ENCODE measurements around the gene IGF1R.
"Not testable (repeated sequence)": the region's sequence is repeated elsewhere in the genome, so short reads cannot be mapped to it uniquely, and the experiment has no call there.

Gene IGF1R

DNA sequence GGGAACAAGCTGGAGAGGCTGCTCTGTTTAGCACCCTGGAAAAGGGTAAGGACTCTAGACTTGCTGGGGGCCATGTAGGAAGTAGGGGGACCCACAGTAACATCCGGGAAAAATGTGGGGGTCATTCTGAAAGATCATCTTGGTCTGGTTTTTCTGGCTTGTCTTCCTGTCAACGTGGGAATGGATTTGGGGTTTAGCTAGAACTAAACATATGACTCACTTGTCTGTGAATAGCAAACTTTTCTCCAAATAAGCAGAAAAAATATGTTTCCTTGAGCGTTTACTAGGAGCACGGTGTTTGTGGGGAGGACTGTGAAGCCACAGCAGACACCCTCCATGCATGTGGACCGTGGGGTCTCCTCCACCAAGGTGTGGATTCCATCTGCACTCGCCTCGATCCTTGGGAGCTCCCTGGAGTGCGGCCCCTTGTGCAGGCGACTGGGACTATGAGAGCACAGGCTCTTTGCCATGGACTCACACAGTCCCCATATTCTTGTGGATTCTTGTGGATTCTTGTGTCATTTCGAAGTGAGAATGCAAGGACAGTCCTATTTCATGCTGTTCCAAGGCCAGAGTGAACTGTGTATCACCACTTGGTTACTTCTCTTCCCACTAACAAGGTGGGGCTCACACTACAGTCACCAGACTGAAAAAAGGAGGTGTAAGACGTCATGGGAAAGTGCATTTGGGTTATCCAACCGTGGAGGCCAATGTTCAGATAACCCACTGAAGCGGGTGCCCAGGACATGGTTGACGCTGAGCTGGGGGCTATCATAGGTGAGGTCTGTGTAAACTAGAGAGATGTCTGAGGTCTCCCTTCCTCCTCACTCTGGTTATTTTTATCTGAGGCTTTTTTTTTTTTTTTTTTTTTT lies 333.7 kb downstream of the IGF1R start:
- no peak for DNase-seq

DNA sequence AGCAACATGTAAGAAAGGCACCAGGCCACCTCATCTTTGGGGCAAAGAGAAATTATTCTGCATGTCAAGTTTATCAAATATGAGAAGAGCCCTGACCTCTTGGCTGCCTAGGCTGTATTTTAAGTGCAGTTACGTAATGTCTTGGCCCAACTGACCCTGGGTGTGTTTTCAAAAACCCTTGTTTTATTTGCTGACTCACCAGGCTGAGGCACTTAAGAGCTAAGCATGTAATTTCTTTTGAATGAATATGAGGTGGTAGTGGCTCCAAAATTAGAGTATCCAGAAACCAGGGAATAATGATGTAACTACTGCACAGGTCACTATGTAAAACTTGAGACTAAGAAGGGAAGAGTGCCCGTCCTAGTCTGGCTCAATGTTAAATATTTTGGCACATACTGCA lies 335.0 kb downstream of the IGF1R start:
- DNase-seq, result no peak

DNA sequence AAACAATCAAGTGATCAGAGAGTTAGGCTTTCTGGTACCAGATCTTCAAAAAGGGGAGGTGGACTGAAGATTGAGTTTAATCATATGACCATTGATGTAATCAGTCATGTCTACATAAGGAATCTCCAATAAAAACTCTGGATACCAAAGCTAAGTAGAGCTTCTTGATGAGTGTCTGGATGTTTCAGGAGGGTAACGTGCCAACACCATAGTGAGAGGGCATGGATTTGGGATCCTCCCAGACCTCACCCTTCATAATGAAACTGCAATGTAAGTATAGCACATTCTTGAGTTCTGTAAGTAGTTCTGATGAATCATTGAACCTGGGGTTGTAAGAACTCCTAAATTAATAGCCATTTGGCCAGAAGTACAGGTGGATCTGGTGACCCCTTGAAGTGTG lies 337.9 kb downstream of the IGF1R start:
- no peak for DNase-seq

- no peak for DNase-seq
Measured at GRCh38 chr15:98994892-98995291, 346.6 kb downstream of the IGF1R start.

GRCh38 chr15:98996169-98996568 lies 347.8 kb downstream of the IGF1R start:
- DNase-seq, result no peak

GRCh38 chr15:98996624-98997023 lies 348.3 kb downstream of the IGF1R start:
- DNase-seq, result no peak

DNA sequence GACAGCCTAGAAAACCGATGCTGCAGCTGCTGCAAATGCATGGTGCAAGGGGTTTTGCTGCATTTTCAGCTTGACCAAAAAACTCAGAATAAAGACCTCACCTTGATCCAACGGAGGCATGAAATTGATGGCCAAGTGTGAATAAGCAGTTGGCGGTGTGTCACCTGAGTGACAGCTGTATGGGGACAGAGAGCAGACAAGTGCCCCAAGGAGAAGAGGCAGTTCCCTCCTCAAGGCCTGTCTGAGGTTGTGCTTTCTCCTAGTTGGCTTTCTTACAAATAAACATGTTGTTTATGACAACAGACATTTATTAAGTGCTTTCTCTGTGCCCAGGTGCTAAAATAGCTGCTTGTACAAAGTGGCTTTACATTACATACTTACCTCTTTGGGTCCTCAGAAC lies 349.0 kb downstream of the IGF1R start:
- DNase-seq, result no peak

DNA sequence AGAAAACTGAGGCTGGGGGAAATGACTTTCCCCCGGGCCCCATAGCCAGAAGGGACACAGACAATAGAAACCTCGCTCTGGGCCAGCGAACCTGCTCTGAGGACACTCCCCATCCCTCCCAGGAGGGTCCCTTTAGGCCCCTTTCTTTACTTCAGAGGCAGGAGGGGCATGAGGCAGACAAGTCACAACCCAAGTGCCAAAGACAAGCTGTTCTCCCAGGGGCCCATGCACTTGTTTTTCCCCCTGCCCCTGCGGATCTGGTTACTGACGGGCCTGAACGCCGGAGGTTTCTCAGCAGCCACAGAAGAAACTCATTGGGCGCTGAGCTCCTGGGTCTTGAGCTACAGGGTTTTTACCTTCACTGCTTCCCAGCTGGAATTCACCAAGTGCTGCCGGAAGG lies 349.4 kb downstream of the IGF1R start:
- no peak for DNase-seq

- no peak for DNase-seq
Measured at GRCh38 chr15:98998279-98998678, 349.9 kb downstream of the IGF1R start.

- no peak for DNase-seq
Measured at GRCh38 chr15:98999233-98999632, 350.9 kb downstream of the IGF1R start.

GRCh38 chr15:99002226-99002625 lies 353.9 kb downstream of the IGF1R start:
- no peak for DNase-seq

GRCh38 chr15:99003317-99003716 lies 355.0 kb downstream of the IGF1R start:
- not testable (repeated sequence) for DNase-seq

- not testable (repeated sequence) for DNase-seq
Measured at GRCh38 chr15:99004998-99005974, 356.9 kb downstream of the IGF1R start.

GRCh38 chr15:99006146-99006545 lies 357.8 kb downstream of the IGF1R start:
- DNase-seq, result no peak

- no peak for DNase-seq
Measured at GRCh38 chr15:99006904-99007495, 358.7 kb downstream of the IGF1R start.

DNA sequence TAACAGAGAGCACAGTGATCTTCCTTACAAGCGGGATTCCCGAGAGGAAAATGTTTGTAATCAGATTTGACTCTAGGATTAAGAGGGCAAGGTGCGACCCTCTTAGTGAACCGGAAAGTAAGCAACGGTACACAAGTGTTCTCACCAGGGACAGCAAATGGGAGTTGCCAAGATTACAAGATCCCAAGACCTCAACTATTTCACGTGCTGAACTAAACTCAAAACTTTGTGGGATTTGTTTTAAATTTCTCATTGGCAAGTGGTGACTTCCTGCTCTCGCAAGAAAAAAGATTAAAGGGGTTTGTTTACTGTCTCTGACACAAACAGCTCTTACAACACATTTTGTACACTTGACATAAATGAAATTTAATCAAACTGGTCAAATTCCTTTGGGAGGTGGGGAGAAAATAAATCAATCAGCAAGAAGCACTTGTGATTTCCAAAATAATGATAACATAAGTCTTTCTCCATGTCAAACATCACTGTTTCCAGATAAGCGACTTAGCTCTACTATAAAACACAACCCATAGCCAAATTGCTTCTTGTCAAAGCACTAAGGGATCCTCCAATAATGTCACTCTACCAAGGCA lies 361.5 kb downstream of the IGF1R start:
- DNase-seq, result no peak

DNA sequence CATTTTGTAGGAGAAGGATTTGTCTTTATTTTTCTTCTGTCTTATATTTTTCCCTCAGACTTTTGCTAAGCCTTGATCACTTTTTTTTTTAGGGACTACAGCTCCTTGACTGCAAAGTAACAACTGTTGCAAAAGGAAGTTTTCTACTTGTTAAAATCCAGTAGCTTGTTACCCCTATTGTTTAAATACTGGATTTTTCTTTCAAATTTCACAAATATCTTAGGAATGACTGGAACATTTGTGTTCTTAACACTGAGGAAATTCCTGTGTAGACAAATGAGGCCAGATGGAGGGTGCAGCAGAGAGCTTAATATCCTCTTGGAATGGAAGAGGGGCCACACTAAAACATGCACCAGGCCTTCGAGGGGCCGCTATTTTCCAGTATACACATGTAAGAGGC lies 362.4 kb downstream of the IGF1R start:
- no peak for DNase-seq

Data from nucleus accumbens (tissue), 56 donors.